Endothelial cell of umbilical vein (primary cell): ENCODE measurements around the gene RSPH10B2.
"Not testable (repeated sequence)": the region's sequence is repeated elsewhere in the genome, so short reads cannot be mapped to it uniquely, and the experiment has no call there.

ENCODE experiments used
- CTCF ChIP-seq, 2 donors: IDR thresholded peaks; 1 replicate in 1 of 2; 2 replicates in 1 of 2; pipeline ENCODE4 v1.5.1; 2011; ENCODE audit warnings: low read length in 2 of 2, mild to moderate bottlenecking in 2 of 2, moderate library complexity in 2 of 2, control low read depth in 1 of 2, inconsistent platforms in 1 of 2, low read depth in 1 of 2; ENCODE audit not compliant: insufficient read depth in 1 of 2; ENCODE audit errors: extremely low read depth in 1 of 2
- POLR2A ChIP-seq: IDR thresholded peaks from 2 replicates; pipeline ENCODE4 v1.6.1; 2012; ENCODE audit warnings: low read depth, mild to moderate bottlenecking, control low read depth, low read length

- not testable (repeated sequence) for TF ChIP-seq CTCF (IDR thresholded peaks at IDR 0.05; ENCODE audit: extremely low read depth in 1 of 2, insufficient read depth in 1 of 2, low read depth in 1 of 2, low read length in 2 of 2); POLR2A
Measured at GRCh38 chr7:6715898-6716297, 38.0 kb upstream of the RSPH10B2 start.
